HEK293 (cell line): ENCODE measurements around the gene B3GAT1.

ENCODE experiments used
- CTCF ChIA-PET: fragments of 350-600 bp; formaldehyde crosslinking; extraction: SDS; loops from one replicate; lab custom pipeline; 2021; ENCODE audit warnings: antibody characterized with exemption; lab: Yijun Ruan, JAX
- POLR2A ChIA-PET: fragments of 300-600 bp; formaldehyde crosslinking; extraction: SDS; loops from one replicate; lab custom pipeline; 2020; ENCODE audit warnings: antibody characterized with exemption, inconsistent platforms; lab: Yijun Ruan, JAX
- H3K27ac ChIP-seq: fragments of 200-500 bp; sonication (Bioruptor generic); 2 replicates; pipeline ENCODE4 v1.5.1; 2014; ENCODE audit warnings: low read depth, low read length, control low read depth, inconsistent platforms; ENCODE audit errors: extremely low read depth
- H3K36me3 ChIP-seq, 2 experiments: fragments of 200-500 bp in 1 of 2; sonication (Bioruptor generic) in 1 of 2; 1 replicate in 1 of 2; 2 replicates in 1 of 2; pipeline ENCODE4 v1.5.1; 2014 to 2017; ENCODE audit warnings: inconsistent platforms in 2 of 2, low read length in 2 of 2; ENCODE audit not compliant: control insufficient read depth in 2 of 2, insufficient read depth in 1 of 2
- H3K4me1 ChIP-seq: fragments of 200-500 bp; sonication (Bioruptor generic); 2 replicates; pipeline ENCODE4 v1.5.1; 2014; ENCODE audit warnings: mild to moderate bottlenecking, low read length, inconsistent platforms; ENCODE audit not compliant: control insufficient read depth, insufficient read depth
- H3K4me3 ChIP-seq: 2 replicates; pipeline ENCODE4 v1.5.1; 2011; ENCODE audit warnings: low read depth, mild to moderate bottlenecking, control low read depth, low read length, moderate library complexity
- H3K9me3 ChIP-seq: fragments of 200-500 bp; sonication (Bioruptor generic); 2 replicates; pipeline ENCODE4 v1.5.1; 2014; ENCODE audit warnings: low read depth, low read length, inconsistent platforms; ENCODE audit not compliant: control insufficient read depth, insufficient read depth
- FEZF1 ChIP-seq: fragments of 450-650 bp; formaldehyde crosslinking; IDR thresholded peaks from 2 replicates; pipeline ENCODE4 v1.5.1; 2016; ENCODE audit warnings: missing biosample characterization, missing genetic modification characterization
- GLI4 ChIP-seq: fragments of 450-650 bp; formaldehyde crosslinking; IDR thresholded peaks from 2 replicates; pipeline ENCODE4 v1.5.1; 2016; ENCODE audit warnings: missing biosample characterization, missing genetic modification characterization
- OVOL3 ChIP-seq: fragments of 450-650 bp; formaldehyde crosslinking; IDR thresholded peaks from 2 replicates; pipeline ENCODE4 v1.5.1; 2016; ENCODE audit warnings: missing biosample characterization, missing genetic modification characterization
- SCRT1 ChIP-seq: fragments of 450-650 bp; formaldehyde crosslinking; IDR thresholded peaks from 2 replicates; pipeline ENCODE4 v1.5.1; 2016; ENCODE audit warnings: missing biosample characterization, missing genetic modification characterization, borderline replicate concordance
- TRIM28 ChIP-seq: IDR thresholded peaks from 2 replicates; pipeline ENCODE4 v1.6.1; 2011; ENCODE audit warnings: low read length, control low read depth, borderline replicate concordance
- ZBTB7A ChIP-seq: fragments of 450-650 bp; formaldehyde crosslinking; IDR thresholded peaks from 2 replicates; pipeline ENCODE4 v1.5.1; 2016; ENCODE audit warnings: low read depth, missing biosample characterization, missing genetic modification characterization
- ZNF146 ChIP-seq: fragments of 450-650 bp; formaldehyde crosslinking; IDR thresholded peaks from 2 replicates; pipeline ENCODE4 v1.5.1; 2016; ENCODE audit warnings: missing biosample characterization, missing genetic modification characterization
- ZNF274 ChIP-seq, 2 experiments: fragments of 200-500 bp in 1 of 2; fragments of 450-650 bp in 1 of 2; sonication (Bioruptor generic) in 1 of 2; formaldehyde crosslinking in 1 of 2; IDR thresholded peaks; 2 replicates each; pipeline versions ENCODE4 v1.5.1 to v1.6.1; 2014 to 2016; ENCODE audit warnings: borderline replicate concordance in 1 of 2, inconsistent platforms in 1 of 2, low read length in 1 of 2, missing biosample characterization in 1 of 2, missing genetic modification characterization in 1 of 2
- ZNF423 ChIP-seq: fragments of 450-650 bp; formaldehyde crosslinking; IDR thresholded peaks from 2 replicates; pipeline ENCODE4 v1.5.1; 2016; ENCODE audit warnings: missing biosample characterization, missing genetic modification characterization
- ZNF580 ChIP-seq: fragments of 450-650 bp; formaldehyde crosslinking; IDR thresholded peaks from 2 replicates; pipeline ENCODE4 v1.5.1; 2016; ENCODE audit warnings: missing biosample characterization, missing genetic modification characterization
- ZNF704 ChIP-seq: fragments of 450-650 bp; formaldehyde crosslinking; IDR thresholded peaks from 2 replicates; pipeline ENCODE4 v1.5.1; 2016; ENCODE audit warnings: missing biosample characterization, missing genetic modification characterization
- ZNF768 ChIP-seq: fragments of 450-650 bp; formaldehyde crosslinking; IDR thresholded peaks from 2 replicates; pipeline ENCODE4 v1.5.1; 2018; ENCODE audit warnings: missing biosample characterization, mild to moderate bottlenecking, missing genetic modification characterization
- TF ChIP-seq, protein P1 (sequence below): fragments of 450-650 bp; formaldehyde crosslinking; IDR thresholded peaks from 2 replicates; pipeline ENCODE4 v1.5.1; 2016; ENCODE audit warnings: missing biosample characterization, missing genetic modification characterization, low read depth
- TF ChIP-seq, protein P2 (sequence below): fragments of 450-650 bp; formaldehyde crosslinking; conservative IDR thresholded peaks from 2 replicates; pipeline ENCODE4 v1.5.1; 2016; ENCODE audit warnings: low read depth, missing biosample characterization, missing genetic modification characterization
- TF ChIP-seq, protein P3 (sequence below): fragments of 450-650 bp; formaldehyde crosslinking; IDR thresholded peaks from 2 replicates; pipeline ENCODE4 v1.5.1; 2016; ENCODE audit warnings: missing biosample characterization, missing genetic modification characterization
- TF ChIP-seq, protein P4 (sequence below): fragments of 450-650 bp; formaldehyde crosslinking; IDR thresholded peaks from 2 replicates; pipeline ENCODE4 v1.5.1; 2017; ENCODE audit warnings: missing biosample characterization, mild to moderate bottlenecking, missing genetic modification characterization, moderate library complexity
- TF ChIP-seq, protein P5 (sequence below): fragments of 450-650 bp; formaldehyde crosslinking; IDR thresholded peaks from 2 replicates; pipeline ENCODE4 v1.5.1; 2016; ENCODE audit warnings: missing biosample characterization, missing genetic modification characterization

The B3GAT1 gene

DNA sequence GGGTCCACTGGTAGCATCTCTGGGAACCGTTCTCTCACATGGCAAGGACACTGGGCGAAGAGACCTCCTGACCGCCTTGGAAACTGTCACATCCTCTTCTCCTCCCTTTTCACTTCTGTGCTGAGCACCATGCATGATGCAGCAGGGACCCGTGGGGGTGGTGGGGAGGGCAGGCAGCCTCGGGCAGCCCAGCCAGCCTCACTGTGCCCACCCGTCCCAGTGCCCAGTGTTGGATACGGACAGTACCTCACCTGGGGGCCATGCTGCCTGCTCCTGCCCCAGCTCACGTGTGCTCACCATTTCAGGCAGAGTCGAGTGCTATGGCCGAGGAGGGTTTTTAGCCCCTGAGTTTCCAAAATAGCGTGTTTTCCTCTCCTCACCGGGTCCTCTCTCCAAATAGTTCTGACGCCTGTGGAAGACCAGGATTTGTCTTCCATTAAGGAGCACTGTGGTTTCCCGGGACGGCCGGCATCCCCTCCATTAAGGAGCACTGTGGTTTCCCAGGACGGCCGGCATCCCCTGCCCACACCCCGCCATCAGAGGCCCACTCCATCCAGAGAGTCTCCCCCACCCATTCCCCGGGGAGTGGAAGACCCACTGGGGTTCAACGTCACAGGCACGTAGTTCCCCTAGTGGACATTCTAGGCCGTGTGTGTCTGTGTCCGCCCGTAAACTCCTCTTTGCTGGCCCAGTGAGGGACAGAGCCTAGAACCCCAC lies 22.4 kb downstream of the B3GAT1 start (continued):
- TF ChIP-seq, protein P1, sequence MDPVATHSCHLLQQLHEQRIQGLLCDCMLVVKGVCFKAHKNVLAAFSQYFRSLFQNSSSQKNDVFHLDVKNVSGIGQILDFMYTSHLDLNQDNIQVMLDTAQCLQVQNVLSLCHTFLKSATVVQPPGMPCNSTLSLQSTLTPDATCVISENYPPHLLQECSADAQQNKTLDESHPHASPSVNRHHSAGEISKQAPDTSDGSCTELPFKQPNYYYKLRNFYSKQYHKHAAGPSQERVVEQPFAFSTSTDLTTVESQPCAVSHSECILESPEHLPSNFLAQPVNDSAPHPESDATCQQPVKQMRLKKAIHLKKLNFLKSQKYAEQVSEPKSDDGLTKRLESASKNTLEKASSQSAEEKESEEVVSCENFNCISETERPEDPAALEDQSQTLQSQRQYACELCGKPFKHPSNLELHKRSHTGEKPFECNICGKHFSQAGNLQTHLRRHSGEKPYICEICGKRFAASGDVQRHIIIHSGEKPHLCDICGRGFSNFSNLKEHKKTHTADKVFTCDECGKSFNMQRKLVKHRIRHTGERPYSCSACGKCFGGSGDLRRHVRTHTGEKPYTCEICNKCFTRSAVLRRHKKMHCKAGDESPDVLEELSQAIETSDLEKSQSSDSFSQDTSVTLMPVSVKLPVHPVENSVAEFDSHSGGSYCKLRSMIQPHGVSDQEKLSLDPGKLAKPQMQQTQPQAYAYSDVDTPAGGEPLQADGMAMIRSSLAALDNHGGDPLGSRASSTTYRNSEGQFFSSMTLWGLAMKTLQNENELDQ (tag by site-specific recombination): no peak
- TF ChIP-seq ZNF704 (tag by site-specific recombination) (no peak), ZNF580 (tag by site-specific recombination) (no peak), SCRT1 (tag by site-specific recombination) (no peak), FEZF1 (tag by site-specific recombination) (no peak)

DNA sequence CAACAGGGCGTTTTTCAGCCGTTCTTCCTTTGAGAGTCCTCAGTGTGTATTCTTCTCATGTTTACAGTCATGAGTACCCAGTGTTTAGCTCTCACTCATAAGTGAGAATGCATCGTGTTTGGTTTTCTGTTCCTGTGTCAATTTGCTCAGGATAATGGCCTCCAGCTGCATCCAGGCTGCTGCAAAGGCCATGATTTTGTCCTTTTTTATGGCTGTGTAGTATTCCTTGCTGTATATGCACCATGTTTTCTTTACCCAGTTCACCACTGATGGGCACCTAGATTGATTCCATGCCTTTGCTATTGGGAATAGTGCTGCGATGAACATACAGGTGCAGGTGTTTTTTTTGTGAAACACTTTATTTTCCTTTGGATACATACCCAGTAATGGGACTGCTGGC lies 23.5 kb downstream of the B3GAT1 start:
- Histone ChIP-seq H3K4me3 (no peak overlapping the region), H3K36me3 (no peaks in the 10 kb centered on the region), H3K27ac (no peak overlapping the region), H3K9me3 (no peaks in the 10 kb centered on the region), H3K4me1 (peaks cover 3% of the 10 kb centered on the region; the same call in 1 of the 2 replicates)
- POLR2A ChIA-PET: no interaction called here
- TF ChIP-seq, protein P2, sequence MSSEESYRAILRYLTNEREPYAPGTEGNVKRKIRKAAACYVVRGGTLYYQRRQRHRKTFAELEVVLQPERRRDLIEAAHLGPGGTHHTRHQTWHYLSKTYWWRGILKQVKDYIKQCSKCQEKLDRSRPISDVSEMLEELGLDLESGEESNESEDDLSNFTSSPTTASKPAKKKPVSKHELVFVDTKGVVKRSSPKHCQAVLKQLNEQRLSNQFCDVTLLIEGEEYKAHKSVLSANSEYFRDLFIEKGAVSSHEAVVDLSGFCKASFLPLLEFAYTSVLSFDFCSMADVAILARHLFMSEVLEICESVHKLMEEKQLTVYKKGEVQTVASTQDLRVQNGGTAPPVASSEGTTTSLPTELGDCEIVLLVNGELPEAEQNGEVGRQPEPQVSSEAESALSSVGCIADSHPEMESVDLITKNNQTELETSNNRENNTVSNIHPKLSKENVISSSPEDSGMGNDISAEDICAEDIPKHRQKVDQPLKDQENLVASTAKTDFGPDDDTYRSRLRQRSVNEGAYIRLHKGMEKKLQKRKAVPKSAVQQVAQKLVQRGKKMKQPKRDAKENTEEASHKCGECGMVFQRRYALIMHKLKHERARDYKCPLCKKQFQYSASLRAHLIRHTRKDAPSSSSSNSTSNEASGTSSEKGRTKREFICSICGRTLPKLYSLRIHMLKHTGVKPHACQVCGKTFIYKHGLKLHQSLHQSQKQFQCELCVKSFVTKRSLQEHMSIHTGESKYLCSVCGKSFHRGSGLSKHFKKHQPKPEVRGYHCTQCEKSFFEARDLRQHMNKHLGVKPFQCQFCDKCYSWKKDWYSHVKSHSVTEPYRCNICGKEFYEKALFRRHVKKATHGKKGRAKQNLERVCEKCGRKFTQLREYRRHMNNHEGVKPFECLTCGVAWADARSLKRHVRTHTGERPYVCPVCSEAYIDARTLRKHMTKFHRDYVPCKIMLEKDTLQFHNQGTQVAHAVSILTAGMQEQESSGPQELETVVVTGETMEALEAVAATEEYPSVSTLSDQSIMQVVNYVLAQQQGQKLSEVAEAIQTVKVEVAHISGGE (tag by site-specific recombination): no peak
- TF ChIP-seq GLI4 (tag by site-specific recombination) (no peak), ZNF146 (peak; percentile 94)
- CTCF ChIA-PET: no interaction called here

GRCh38 chr11:134387501-134387900 lies 24.5 kb downstream of the B3GAT1 start:
- POLR2A ChIA-PET: no interaction called here
- no peak for TF ChIP-seq OVOL3 (tag by site-specific recombination)
- no peak for TF ChIP-seq TRIM28
- TF ChIP-seq, protein P3, sequence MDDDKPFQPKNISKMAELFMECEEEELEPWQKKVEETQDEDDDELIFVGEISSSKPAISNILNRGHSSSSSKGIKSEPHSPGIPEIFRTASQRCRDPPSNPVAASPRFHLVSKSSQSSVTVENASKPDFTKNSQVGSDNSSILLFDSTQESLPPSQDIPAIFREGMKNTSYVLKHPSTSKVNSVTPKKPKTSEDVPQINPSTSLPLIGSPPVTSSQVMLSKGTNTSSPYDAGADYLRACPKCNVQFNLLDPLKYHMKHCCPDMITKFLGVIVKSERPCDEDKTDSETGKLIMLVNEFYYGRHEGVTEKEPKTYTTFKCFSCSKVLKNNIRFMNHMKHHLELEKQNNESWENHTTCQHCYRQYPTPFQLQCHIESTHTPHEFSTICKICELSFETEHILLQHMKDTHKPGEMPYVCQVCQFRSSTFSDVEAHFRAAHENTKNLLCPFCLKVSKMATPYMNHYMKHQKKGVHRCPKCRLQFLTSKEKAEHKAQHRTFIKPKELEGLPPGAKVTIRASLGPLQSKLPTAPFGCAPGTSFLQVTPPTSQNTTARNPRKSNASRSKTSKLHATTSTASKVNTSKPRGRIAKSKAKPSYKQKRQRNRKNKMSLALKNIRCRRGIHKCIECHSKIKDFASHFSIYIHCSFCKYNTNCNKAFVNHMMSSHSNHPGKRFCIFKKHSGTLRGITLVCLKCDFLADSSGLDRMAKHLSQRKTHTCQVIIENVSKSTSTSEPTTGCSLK: no peak
- TF ChIP-seq, protein P4, sequence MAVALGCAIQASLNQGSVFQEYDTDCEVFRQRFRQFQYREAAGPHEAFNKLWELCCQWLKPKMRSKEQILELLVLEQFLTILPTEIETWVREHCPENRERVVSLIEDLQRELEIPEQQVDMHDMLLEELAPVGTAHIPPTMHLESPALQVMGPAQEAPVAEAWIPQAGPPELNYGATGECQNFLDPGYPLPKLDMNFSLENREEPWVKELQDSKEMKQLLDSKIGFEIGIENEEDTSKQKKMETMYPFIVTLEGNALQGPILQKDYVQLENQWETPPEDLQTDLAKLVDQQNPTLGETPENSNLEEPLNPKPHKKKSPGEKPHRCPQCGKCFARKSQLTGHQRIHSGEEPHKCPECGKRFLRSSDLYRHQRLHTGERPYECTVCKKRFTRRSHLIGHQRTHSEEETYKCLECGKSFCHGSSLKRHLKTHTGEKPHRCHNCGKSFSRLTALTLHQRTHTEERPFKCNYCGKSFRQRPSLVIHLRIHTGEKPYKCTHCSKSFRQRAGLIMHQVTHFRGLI (tag by site-specific recombination): no peak
- TF ChIP-seq ZNF768 (tag by site-specific recombination): no peak
- TF ChIP-seq, protein P5, sequence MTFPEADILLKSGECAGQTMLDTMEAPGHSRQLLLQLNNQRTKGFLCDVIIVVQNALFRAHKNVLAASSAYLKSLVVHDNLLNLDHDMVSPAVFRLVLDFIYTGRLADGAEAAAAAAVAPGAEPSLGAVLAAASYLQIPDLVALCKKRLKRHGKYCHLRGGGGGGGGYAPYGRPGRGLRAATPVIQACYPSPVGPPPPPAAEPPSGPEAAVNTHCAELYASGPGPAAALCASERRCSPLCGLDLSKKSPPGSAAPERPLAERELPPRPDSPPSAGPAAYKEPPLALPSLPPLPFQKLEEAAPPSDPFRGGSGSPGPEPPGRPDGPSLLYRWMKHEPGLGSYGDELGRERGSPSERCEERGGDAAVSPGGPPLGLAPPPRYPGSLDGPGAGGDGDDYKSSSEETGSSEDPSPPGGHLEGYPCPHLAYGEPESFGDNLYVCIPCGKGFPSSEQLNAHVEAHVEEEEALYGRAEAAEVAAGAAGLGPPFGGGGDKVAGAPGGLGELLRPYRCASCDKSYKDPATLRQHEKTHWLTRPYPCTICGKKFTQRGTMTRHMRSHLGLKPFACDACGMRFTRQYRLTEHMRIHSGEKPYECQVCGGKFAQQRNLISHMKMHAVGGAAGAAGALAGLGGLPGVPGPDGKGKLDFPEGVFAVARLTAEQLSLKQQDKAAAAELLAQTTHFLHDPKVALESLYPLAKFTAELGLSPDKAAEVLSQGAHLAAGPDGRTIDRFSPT: no peak
- no peak for TF ChIP-seq ZNF423 (tag by site-specific recombination)
- TF ChIP-seq ZBTB7A: no peak
- no peak for TF ChIP-seq ZNF274 (IDR thresholded peaks at IDR 0.05; ENCODE audit: low read length)
- no peak for TF ChIP-seq ZNF274 (tag by site-specific recombination; IDR thresholded peaks at IDR 0.05; ENCODE audit: borderline replicate concordance)
- TF ChIP-seq, all 188 proteins: peak for 0
- CTCF ChIA-PET: no interaction called here
- H3K36me3 ChIP-seq: no peaks in the 10 kb centered on the region
- no peak overlapping the region for H3K27ac ChIP-seq
- no peak overlapping the region for H3K4me3 ChIP-seq
- no peaks in the 10 kb centered on the region for H3K9me3 ChIP-seq
- peaks cover 3% of the 10 kb centered on the region; the same call in 1 of the 2 replicates for H3K4me1 ChIP-seq
